Breast epithelium (tissue), 3 donors: Measurements from ENCODE around the gene BACH2.

Experiments used
- CTCF ChIP-seq, 3 donors: fragments of 450-650 bp; IDR thresholded peaks; one replicate each; pipeline ENCODE4 v1.5.1; 2016 to 2017; ENCODE audit warnings: antibody characterized with exemption in 3 of 3, mild to moderate bottlenecking in 3 of 3, moderate library complexity in 3 of 3
- POLR2A ChIP-seq: fragments of 450-650 bp; IDR thresholded peaks from one replicate; pipeline ENCODE4 v1.6.1; 2016; ENCODE audit warnings: antibody characterized with exemption, mild to moderate bottlenecking, moderate library complexity
- POLR2AphosphoS5 ChIP-seq, 3 donors: sonication (generic); formaldehyde crosslinking; IDR thresholded peaks; one replicate each; pipeline ENCODE4 v1.6.1; 2017; ENCODE audit warnings: antibody characterized with exemption in 3 of 3

- no peak for TF ChIP-seq CTCF (IDR thresholded peaks at IDR 0.05)
- TF ChIP-seq POLR2A = no peak
- TF ChIP-seq POLR2AphosphoS5 (IDR thresholded peaks at IDR 0.05) = no peak
Observed at GRCh38 chr6:90180526-90180925, 116.1 kb downstream of the BACH2 start.
